CD4-positive, alpha-beta T cell treated with Interleukin-6 for 4 hours (primary cell): ENCODE results near the gene TLE5.
"Not testable (repeated sequence)": the region's sequence is repeated elsewhere in the genome, so short reads cannot be mapped to it uniquely, and the experiment has no call there.

ENCODE experiments used
- DNase-seq: peaks from one replicate; pipeline ENCODE4 v3.0.0-alpha.2; 2020; ENCODE audit warnings: mixed read lengths

The TLE5 gene

GRCh38 chr19:3019211-3019854, 43.0 kb downstream of the TLE5 start:
- no peak for DNase-seq

GRCh38 chr19:3017923-3018322, 44.4 kb downstream of the TLE5 start:
- DNase-seq = no peak

GRCh38 chr19:3015126-3016057, 46.9 kb downstream of the TLE5 start:
- DNase-seq = no peak

GRCh38 chr19:3014135-3014534, 48.2 kb downstream of the TLE5 start:
- DNase-seq = no peak

GRCh38 chr19:3013263-3013725, 49.0 kb downstream of the TLE5 start:
- DNase-seq = no peak

- DNase-seq = no peak
These were observed 49.6 kb downstream of the TLE5 start for GRCh38 chr19:3012621-3013262.

GRCh38 chr19:3012059-3012458, 50.2 kb downstream of the TLE5 start:
- DNase-seq = not testable (repeated sequence)

GRCh38 chr19:3010871-3011270, 51.4 kb downstream of the TLE5 start:
- DNase-seq = no peak

GRCh38 chr19:3008994-3009393, 53.3 kb downstream of the TLE5 start:
- no peak for DNase-seq

- DNase-seq = no peak
These were observed 54.3 kb downstream of the TLE5 start for GRCh38 chr19:3007975-3008374.

GRCh38 chr19:3006075-3006767, 56.1 kb downstream of the TLE5 start:
- DNase-seq = no peak

- no peak for DNase-seq
These were observed 57.0 kb downstream of the TLE5 start for GRCh38 chr19:3005345-3005744.

- DNase-seq = no peak
These were observed 57.8 kb downstream of the TLE5 start for GRCh38 chr19:3004522-3004921.

- DNase-seq = no peak
These were observed 59.2 kb downstream of the TLE5 start for GRCh38 chr19:3003046-3003445.
